ENCODE results near the gene HK1. TPM values are rescaled to one million over a fixed set of nuclear protein-coding genes. Genes with fewer than 3 reads are reported as not detected.
"Not testable (repeated sequence)": the region's sequence is repeated elsewhere in the genome, so short reads cannot be mapped to it uniquely, and the experiment has no call there.

The HK1 gene
- total RNA-seq, 1 donor from 2014 or later = 65.6 TPM

- H3K4me1 Mint-ChIP-seq = no peaks in the 10 kb centered on the region
- no peaks in the 10 kb centered on the region for H3K36me3 Mint-ChIP-seq
- H3K9me3 Mint-ChIP-seq = no peaks in the 10 kb centered on the region
- no peak for DNase-seq (ENCODE audit: low spot score in 2 of 2, unreplicated experiment in 2 of 2)
- H3K27ac Mint-ChIP-seq = no peak overlapping the region
- no peak overlapping the region for H3K4me3 Mint-ChIP-seq
- no peaks in the 10 kb centered on the region for H3K27me3 Mint-ChIP-seq (ENCODE audit: low read depth)
- TF ChIP-seq, protein P1, sequence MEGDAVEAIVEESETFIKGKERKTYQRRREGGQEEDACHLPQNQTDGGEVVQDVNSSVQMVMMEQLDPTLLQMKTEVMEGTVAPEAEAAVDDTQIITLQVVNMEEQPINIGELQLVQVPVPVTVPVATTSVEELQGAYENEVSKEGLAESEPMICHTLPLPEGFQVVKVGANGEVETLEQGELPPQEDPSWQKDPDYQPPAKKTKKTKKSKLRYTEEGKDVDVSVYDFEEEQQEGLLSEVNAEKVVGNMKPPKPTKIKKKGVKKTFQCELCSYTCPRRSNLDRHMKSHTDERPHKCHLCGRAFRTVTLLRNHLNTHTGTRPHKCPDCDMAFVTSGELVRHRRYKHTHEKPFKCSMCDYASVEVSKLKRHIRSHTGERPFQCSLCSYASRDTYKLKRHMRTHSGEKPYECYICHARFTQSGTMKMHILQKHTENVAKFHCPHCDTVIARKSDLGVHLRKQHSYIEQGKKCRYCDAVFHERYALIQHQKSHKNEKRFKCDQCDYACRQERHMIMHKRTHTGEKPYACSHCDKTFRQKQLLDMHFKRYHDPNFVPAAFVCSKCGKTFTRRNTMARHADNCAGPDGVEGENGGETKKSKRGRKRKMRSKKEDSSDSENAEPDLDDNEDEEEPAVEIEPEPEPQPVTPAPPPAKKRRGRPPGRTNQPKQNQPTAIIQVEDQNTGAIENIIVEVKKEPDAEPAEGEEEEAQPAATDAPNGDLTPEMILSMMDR (IDR thresholded peaks at IDR 0.05; ENCODE audit: unreplicated experiment) = no peak
Measured at GRCh38 chr10:69290993-69291392, 12.7 kb downstream of the HK1 start.

- TF ChIP-seq, protein P1 (IDR thresholded peaks at IDR 0.05; ENCODE audit: unreplicated experiment) = no peak
- DNase-seq (ENCODE audit: low spot score in 2 of 2, unreplicated experiment in 2 of 2) = no peak
- Mint-ChIP-seq H3K27me3 (ENCODE audit: low read depth) (no peaks in the 10 kb centered on the region), H3K36me3 (no peaks in the 10 kb centered on the region), H3K27ac (no peak overlapping the region), H3K4me3 (no peak overlapping the region), H3K9me3 (no peaks in the 10 kb centered on the region), H3K4me1 (no peaks in the 10 kb centered on the region)
Measured at GRCh38 chr10:69292459-69292858, 14.2 kb downstream of the HK1 start.

DNA sequence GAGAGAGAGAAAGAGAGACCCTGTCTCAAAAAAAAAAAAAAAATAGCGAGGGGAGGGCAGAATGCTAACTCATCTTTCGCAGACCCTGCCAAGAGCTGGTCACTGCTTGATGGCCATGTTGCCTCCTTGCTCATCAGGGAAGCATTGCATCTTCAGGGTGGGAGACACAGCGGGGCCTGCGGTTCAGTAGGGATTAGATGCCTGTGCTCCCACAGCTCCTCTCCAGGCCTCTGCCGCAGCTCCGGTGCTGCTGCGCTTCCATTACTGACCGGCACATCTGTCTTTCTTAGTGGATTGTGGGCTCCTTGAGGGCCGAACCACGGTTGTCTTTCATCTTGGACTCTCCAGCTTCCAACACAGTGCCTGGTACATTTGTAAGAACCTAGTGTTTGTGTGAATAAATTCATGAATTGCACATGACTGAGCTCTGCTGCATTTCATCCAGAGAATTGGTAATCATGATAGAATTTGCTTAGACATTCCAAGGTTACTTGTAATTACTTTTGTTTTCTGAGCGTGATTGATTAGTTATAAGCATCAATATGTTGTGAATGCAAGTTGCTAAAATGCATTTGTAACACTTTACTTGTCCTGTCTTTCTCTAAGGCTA is 16.8 kb downstream of the HK1 start:
- TF ChIP-seq, protein P1 (IDR thresholded peaks at IDR 0.05; ENCODE audit: unreplicated experiment) = no peak
- H3K27ac Mint-ChIP-seq = no peak overlapping the region
- no peak overlapping the region for H3K4me3 Mint-ChIP-seq
- no peak for DNase-seq (ENCODE audit: low spot score in 2 of 2, unreplicated experiment in 2 of 2)
- H3K9me3 Mint-ChIP-seq = no peaks in the 10 kb centered on the region
- no peaks in the 10 kb centered on the region for H3K36me3 Mint-ChIP-seq
- H3K27me3 Mint-ChIP-seq (ENCODE audit: low read depth) = no peaks in the 10 kb centered on the region
- no peaks in the 10 kb centered on the region for H3K4me1 Mint-ChIP-seq

DNA sequence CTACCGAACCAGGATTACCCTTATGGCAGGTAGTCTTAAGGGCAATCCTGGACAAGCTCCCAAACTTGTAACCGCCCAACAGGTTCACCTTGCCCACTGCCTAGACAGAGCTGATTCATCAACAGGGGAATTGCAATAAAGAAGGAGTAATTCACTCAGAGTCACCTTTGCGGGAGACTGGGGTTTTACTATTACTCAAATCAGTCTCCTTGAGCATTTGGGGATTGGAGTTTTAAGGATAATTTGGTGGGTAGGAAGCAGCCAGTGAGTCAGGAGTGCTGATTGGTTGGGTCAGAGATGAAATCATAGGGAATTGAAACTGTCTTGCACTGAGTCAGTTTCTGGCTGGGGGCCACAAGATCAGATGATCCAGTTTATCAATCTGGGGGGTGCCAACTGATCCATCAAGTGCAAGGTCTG is 25.3 kb downstream of the HK1 start:
- Mint-ChIP-seq H3K4me3 (no peak overlapping the region), H3K27ac (no peak overlapping the region), H3K27me3 (ENCODE audit: low read depth) (no peaks in the 10 kb centered on the region), H3K4me1 (no peaks in the 10 kb centered on the region), H3K36me3 (no peaks in the 10 kb centered on the region), H3K9me3 (no peaks in the 10 kb centered on the region)
- TF ChIP-seq, protein P1 (IDR thresholded peaks at IDR 0.05; ENCODE audit: unreplicated experiment) = no peak
- no peak for DNase-seq (ENCODE audit: low spot score in 2 of 2, unreplicated experiment in 2 of 2)

GRCh38 chr10:69306421-69306820 is 28.1 kb downstream of the HK1 start:
- Mint-ChIP-seq H3K27ac (no peak overlapping the region), H3K27me3 (ENCODE audit: low read depth) (no peaks in the 10 kb centered on the region), H3K9me3 (no peaks in the 10 kb centered on the region), H3K36me3 (no peaks in the 10 kb centered on the region), H3K4me1 (peaks cover 6% of the 10 kb centered on the region), H3K4me3 (no peak overlapping the region)
- TF ChIP-seq, protein P1 (IDR thresholded peaks at IDR 0.05; ENCODE audit: unreplicated experiment) = no peak
- no peak for DNase-seq (ENCODE audit: low spot score in 2 of 2, unreplicated experiment in 2 of 2)

DNA sequence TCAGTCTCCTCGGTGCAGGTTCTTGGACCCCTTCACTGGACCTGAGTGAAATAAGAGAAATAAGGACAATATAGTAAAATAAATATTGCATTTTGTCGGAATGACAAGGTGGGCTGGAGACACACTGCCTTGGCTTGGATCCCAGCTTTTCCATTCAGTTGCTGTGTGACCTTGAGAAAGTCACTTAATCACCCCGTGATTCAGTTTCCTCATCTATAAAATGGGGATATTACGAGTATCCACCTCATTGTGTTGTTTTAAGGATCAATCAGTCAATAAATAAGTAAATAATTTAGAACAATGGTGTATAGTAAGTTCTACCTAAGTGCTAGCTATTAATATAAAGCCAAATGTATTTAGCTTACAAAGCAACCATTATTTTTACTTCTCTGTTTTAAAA is 29.1 kb downstream of the HK1 start:
- no peak overlapping the region for H3K4me3 Mint-ChIP-seq
- H3K36me3 Mint-ChIP-seq = no peaks in the 10 kb centered on the region
- H3K27me3 Mint-ChIP-seq (ENCODE audit: low read depth) = no peaks in the 10 kb centered on the region

GRCh38 chr10:69308304-69308703 is 30.0 kb downstream of the HK1 start:
- H3K4me1 Mint-ChIP-seq = peaks cover 11% of the 10 kb centered on the region
- DNase-seq (ENCODE audit: low spot score in 2 of 2, unreplicated experiment in 2 of 2); H3K36me3 Mint-ChIP-seq; H3K9me3 Mint-ChIP-seq; H3K27me3 Mint-ChIP-seq (ENCODE audit: low read depth); H3K4me3 Mint-ChIP-seq; H3K27ac Mint-ChIP-seq: not testable (repeated sequence)

More for the DNA sequence above, 29.1 kb downstream of the HK1 start:
- H3K27ac Mint-ChIP-seq = no peak overlapping the region
- no peaks in the 10 kb centered on the region for H3K9me3 Mint-ChIP-seq
- H3K4me1 Mint-ChIP-seq = peaks cover 7% of the 10 kb centered on the region
- TF ChIP-seq, protein P1 (IDR thresholded peaks at IDR 0.05; ENCODE audit: unreplicated experiment) = no peak
- no peak for DNase-seq (ENCODE audit: low spot score in 2 of 2, unreplicated experiment in 2 of 2)
